Gastrocnemius medialis (tissue), 4 donors: ENCODE results near the gene GALC. TPM values are rescaled to one million over a fixed set of nuclear protein-coding genes. Genes with fewer than 3 reads are reported as not detected.

Experiments
- ATAC-seq, 2 donors: fragments of 150-250 bp; one replicate each; pipeline ENCODE4 v1.9.1; 2016
- DNase-seq, 2 donors: peaks; one replicate each; pipeline ENCODE4 v3.0.0-alpha.2; 2019
- H3K27ac ChIP-seq, 4 donors: fragments of 200-600 bp; sonication (generic); 1 replicate in 1 of 4; 2 replicates in 3 of 4; pipeline ENCODE4 v1.5.1; 2016 to 2018; ENCODE audit warnings: mild to moderate bottlenecking in 2 of 4, moderate library complexity in 1 of 4
- H3K27me3 ChIP-seq, 3 donors: fragments of 200-600 bp; sonication (generic) in 2 of 3; 1 replicate in 1 of 3; 2 replicates in 2 of 3; pipeline versions ENCODE4 v1.5.1 to v1.6.0; 2016 to 2019; ENCODE audit warnings: mild to moderate bottlenecking in 1 of 3, moderate library complexity in 1 of 3
- H3K36me3 ChIP-seq, 2 donors: fragments of 200-600 bp; sonication (generic) in 1 of 2; one replicate each; pipeline ENCODE4 v1.5.1; 2017 to 2018
- H3K4me1 ChIP-seq, 2 donors: fragments of 200-600 bp; sonication (generic) in 1 of 2; one replicate each; pipeline ENCODE4 v1.5.1; 2016 to 2017; ENCODE audit warnings: mild to moderate bottlenecking in 2 of 2
- H3K4me3 ChIP-seq, 4 donors: fragments of 200-600 bp; sonication (generic) in 3 of 4; 1 replicate in 1 of 4; 2 replicates in 3 of 4; pipeline ENCODE4 v1.5.1; 2016 to 2019; ENCODE audit warnings: mild to moderate bottlenecking in 2 of 4
- H3K9me3 ChIP-seq, 3 donors: fragments of 200-600 bp; sonication (generic) in 2 of 3; 1 replicate in 1 of 3; 2 replicates in 2 of 3; pipeline ENCODE4 v1.5.1; 2016 to 2019
- POLR2A ChIP-seq, 2 donors: fragments of 450-650 bp; IDR thresholded peaks; one replicate each; pipeline ENCODE4 v1.6.1; 2017; ENCODE audit warnings: antibody characterized with exemption in 2 of 2, mild to moderate bottlenecking in 2 of 2, moderate library complexity in 2 of 2
- in situ Hi-C, 4 donors: fragments of 200-750 bp; cut with MboI; loops; one replicate each; pipeline versions ENCODE4 v1.15.0 to v1.8.0; 2017; ENCODE audit warnings: low sequenced_read_pairs in 4 of 4
- intact Hi-C: fragments of 100-400 bp; cut with DNase I; formaldehyde crosslinking; loops from one replicate; pipeline ENCODE4 v1.15.1; 2023; ENCODE audit warnings: low total_unique reads
- total RNA-seq, 4 donors: library from RNA; depleted of rRNA; stranded (reverse); fragments of >200 nt; gene quantifications; one replicate each; pipeline versions ENCODE4 v1.1.0 to v1.2.3, GENCODE V29; 2016
- TF ChIP-seq, protein P1 (sequence below), 5 experiments: fragments of 450-650 bp in 3 of 5; fragments of 200-600 bp in 2 of 5; sonication (generic) in 2 of 5; IDR thresholded peaks in 4 of 5; conservative IDR thresholded peaks in 1 of 5; 1 replicate in 4 of 5; 2 replicates in 1 of 5; pipeline ENCODE4 v1.5.1; 2016 to 2019; ENCODE audit warnings: antibody characterized with exemption in 5 of 5, mild to moderate bottlenecking in 3 of 5, moderate library complexity in 3 of 5

GALC gene
- total RNA-seq, 4 donors from 2014 or later, result 10.5 to 23.2 (median 14.6) TPM

GRCh38 chr14:88010331-88010730, 17.3 kb upstream of the GALC start:
- no peak overlapping the region for H3K27ac ChIP-seq
- no peak for DNase-seq
- ATAC-seq, result no peak
- no peaks in the 10 kb centered on the region for H3K27me3 ChIP-seq
- peaks cover 0 to 5% of the 10 kb centered on the region in 2 donors for H3K4me1 ChIP-seq
- H3K9me3 ChIP-seq, result no peaks in the 10 kb centered on the region
- intact Hi-C loops, result loop anchor here (5.0 kb wide), 1 partner anchor 157 kb away; no protein-coding TSS in a partner anchor
- no peak overlapping the region for H3K4me3 ChIP-seq
- TF ChIP-seq, protein P1, sequence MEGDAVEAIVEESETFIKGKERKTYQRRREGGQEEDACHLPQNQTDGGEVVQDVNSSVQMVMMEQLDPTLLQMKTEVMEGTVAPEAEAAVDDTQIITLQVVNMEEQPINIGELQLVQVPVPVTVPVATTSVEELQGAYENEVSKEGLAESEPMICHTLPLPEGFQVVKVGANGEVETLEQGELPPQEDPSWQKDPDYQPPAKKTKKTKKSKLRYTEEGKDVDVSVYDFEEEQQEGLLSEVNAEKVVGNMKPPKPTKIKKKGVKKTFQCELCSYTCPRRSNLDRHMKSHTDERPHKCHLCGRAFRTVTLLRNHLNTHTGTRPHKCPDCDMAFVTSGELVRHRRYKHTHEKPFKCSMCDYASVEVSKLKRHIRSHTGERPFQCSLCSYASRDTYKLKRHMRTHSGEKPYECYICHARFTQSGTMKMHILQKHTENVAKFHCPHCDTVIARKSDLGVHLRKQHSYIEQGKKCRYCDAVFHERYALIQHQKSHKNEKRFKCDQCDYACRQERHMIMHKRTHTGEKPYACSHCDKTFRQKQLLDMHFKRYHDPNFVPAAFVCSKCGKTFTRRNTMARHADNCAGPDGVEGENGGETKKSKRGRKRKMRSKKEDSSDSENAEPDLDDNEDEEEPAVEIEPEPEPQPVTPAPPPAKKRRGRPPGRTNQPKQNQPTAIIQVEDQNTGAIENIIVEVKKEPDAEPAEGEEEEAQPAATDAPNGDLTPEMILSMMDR (IDR thresholded peaks at IDR 0.05 in 4 of 5, conservative IDR thresholded peaks at IDR 0.05 in 1 of 5), result no peak
- no peak for TF ChIP-seq POLR2A (IDR thresholded peaks at IDR 0.05)
- no peaks in the 10 kb centered on the region for H3K36me3 ChIP-seq
- in situ Hi-C loops, result loop anchor here in 1 of 4 donors (25.0 kb wide), 1 partner anchor 377 kb away; the partner anchor contains the start of gene SPATA7

DNA sequence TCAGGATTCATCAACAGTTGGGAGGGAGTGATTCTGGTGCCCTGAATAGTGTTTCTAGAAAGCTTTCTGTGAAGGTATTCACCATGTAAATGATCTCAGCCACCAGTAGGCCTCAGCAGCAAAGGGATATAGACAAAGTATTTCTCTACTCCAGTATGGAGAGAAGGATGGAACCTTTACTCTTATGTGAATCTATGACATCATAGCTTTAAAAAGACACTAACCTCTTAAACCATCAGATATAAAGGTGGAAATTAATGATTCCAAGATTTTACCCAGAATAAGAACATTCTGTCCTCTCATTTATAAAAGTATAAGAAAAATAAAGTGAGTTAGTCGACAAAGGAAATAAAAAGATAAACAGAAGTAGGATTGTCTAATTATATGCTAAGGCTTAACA, 16.5 kb upstream of the GALC start:
- no peak for DNase-seq
- Histone ChIP-seq H3K27ac (no peak overlapping the region), H3K4me3 (no peak overlapping the region), H3K9me3 (no peaks in the 10 kb centered on the region), H3K27me3 (no peaks in the 10 kb centered on the region), H3K36me3 (no peaks in the 10 kb centered on the region), H3K4me1 (peaks cover 0 to 5% of the 10 kb centered on the region in 2 donors)
- no peak for ATAC-seq
- in situ Hi-C loops, result loop anchor here in 1 of 4 donors (25.0 kb wide), 1 partner anchor 378 kb away; the partner anchor contains the start of gene SPATA7
- no peak for TF ChIP-seq POLR2A (IDR thresholded peaks at IDR 0.05)
- TF ChIP-seq, protein P1 (IDR thresholded peaks at IDR 0.05 in 4 of 5, conservative IDR thresholded peaks at IDR 0.05 in 1 of 5), result no peak
- intact Hi-C loops, result no loop called here

GRCh38 chr14:88008039-88008742, 15.2 kb upstream of the GALC start:
- Histone ChIP-seq H3K9me3 (no peaks in the 10 kb centered on the region), H3K27me3 (no peaks in the 10 kb centered on the region), H3K4me1 (no peaks in the 10 kb centered on the region), H3K36me3 (no peaks in the 10 kb centered on the region), H3K4me3 (no peak overlapping the region), H3K27ac (no peak overlapping the region)
- DNase-seq (no peak), ATAC-seq (no peak)
- in situ Hi-C loops (loop anchor here in 1 of 4 donors (25.0 kb wide), 1 partner anchor 379 kb away; the partner anchor contains the start of gene SPATA7), intact Hi-C loops (no loop called here)
- TF ChIP-seq, protein P1 (IDR thresholded peaks at IDR 0.05 in 4 of 5, conservative IDR thresholded peaks at IDR 0.05 in 1 of 5), result no peak
- no peak for TF ChIP-seq POLR2A (IDR thresholded peaks at IDR 0.05)

DNA sequence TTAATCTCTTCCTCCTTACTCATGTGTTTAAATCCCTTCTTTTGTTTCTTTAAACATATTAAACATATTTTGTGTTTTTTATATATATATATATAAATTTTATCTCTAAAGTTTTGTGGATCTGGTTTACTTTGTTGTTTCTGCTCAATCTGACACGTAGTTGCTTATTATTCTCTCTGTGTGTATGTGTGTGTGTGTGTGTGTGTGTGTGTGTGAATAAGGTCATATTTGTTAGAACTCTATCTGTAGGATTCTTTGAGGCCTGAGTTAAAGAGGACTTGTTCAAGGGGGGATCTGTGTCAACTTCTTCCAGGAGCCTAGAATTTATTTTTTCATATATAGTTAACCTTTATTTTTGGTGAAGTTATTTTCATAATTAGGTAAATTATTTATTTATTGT, 14.6 kb upstream of the GALC start:
- Histone ChIP-seq H3K36me3 (no peaks in the 10 kb centered on the region), H3K4me3 (no peak overlapping the region), H3K27ac (no peak overlapping the region), H3K27me3 (no peaks in the 10 kb centered on the region), H3K9me3 (no peaks in the 10 kb centered on the region), H3K4me1 (no peaks in the 10 kb centered on the region)
- TF ChIP-seq POLR2A (IDR thresholded peaks at IDR 0.05), result no peak
- TF ChIP-seq, protein P1 (IDR thresholded peaks at IDR 0.05 in 4 of 5, conservative IDR thresholded peaks at IDR 0.05 in 1 of 5), result no peak
- DNase-seq (no peak), ATAC-seq (no peak)
- in situ Hi-C loops, result loop anchor here in 1 of 4 donors (25.0 kb wide), 1 partner anchor 380 kb away; the partner anchor contains the start of gene SPATA7
- intact Hi-C loops, result no loop called here
